ENCODE data around the gene ATP11B.
"Not testable (repeated sequence)": the region's sequence is repeated elsewhere in the genome, so short reads cannot be mapped to it uniquely, and the experiment has no call there.

The ATP11B gene

DNA sequence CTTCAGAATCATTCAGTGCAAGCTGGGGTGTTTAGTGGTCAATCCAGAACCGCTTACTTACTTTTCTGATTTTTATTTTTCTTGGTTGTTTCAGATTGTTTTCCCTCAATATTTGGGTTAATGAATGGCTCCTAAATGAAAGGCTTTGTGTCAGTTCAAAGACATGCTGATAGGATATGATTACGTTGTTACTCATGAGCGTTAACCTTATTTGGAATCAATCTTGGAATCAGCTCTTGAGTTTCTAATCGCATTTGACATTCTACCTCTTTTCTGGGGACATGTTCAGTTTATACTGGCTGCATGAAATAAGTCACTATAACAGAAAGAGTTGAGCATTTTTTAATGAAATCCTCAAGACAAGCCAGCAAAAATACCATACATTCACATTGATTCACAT lies 50.2 kb downstream of the ATP11B start:
- no peak for DNase-seq

DNA sequence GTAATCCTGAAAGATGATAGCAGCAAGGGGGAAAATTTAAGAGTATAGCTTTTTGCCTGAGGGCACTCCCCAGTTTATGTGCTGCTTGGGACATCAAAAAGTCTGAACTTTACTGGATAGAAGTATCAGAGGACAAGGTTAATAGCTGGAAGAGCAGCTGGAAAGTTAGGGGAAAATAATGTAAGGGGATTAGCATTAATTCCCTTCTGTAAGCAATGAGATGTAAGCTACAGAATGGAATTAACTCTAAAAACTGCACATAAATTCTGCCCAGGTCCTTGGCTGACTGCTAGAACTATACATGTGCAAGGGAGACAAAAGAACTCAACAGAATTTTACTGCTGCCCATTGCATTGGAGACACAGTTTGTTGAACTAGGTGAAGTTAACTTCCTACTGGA lies 55.6 kb downstream of the ATP11B start:
- DNase-seq: no peak

DNA sequence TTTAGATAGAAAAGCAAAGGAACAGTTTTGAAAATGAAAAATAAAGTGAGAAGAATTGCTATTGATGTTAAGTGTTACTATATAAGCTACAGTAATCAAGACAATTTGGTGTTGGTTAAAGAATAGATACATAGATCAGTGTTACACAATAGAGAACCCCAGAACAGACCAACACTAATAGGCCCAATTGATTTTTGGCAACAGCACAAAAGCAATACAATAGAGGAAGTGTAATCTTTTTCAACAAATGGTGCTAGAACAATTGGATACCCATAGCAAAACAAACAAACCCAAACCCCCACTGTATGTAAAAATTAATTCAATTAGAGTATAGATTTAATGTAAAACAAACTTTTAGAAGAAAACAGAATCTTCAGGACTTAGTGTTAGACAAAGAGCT lies 61.8 kb downstream of the ATP11B start:
- no peak for DNase-seq

DNA sequence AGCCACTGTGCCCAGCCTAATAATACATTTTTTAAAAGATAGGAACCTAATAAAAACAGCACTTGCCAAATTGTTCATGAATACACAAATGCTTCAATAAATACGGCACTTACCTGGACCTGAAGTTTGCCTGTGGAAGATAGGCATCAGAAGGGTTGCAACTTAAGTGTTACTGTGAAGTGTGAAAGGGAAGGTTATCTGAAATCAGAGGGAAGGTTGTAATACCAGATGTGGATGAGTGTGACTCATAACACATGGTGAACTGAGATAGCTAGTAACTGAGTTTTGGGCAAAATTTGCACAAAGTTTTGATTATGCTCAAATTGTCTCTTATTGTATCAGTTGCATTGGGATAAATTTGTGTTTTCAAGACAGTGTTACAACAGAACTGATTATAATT lies 68.0 kb downstream of the ATP11B start:
- DNase-seq: no peak

DNA sequence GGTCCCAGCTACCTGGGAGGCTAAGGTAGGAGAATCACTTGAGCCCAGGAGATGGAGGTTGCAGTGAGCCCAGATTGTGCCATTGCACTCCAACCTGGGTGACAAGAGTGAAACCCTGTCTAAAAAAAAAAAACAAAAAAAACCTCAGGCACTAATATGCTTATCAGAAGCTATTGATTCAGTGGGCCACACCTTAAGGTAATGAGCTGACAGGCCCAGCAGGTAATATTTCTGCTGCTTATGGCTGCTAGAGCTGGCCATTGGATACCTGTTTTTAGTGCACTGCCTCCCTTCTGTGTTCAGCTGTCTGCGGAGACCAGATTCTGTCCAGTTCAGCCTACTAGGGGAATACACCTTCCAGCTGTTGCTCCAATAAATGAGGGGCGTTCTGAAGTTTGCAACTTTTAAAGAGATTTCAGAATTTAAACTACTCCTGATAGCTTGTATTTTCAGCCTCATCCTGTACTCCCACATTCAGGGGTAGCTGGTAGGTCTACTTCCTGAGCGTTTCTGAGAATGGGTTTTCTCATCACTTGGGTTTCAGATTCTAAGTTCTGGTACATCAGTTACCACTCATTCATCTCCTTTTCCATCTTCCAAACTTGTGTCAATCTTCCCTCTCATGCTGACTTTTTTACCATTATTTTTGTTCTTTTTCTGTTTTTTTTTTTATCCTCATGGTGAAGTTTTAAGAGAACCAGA lies 69.0 kb downstream of the ATP11B start:
- no peak for DNase-seq

DNA sequence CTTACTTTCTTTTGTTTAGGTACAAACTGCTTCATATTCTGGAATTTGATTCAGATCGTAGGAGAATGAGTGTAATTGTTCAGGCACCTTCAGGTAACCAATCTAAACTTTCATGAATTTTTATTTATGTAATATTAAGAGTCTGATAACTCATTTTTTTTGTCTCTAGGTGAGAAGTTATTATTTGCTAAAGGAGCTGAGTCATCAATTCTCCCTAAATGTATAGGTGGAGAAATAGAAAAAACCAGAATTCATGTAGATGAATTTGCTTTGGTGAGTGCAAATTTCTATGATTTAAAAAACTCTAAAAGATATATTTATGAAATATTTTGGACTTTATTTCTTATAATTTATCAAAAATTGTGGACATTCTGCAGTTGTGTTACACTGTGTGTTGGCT lies 75.8 kb downstream of the ATP11B start:
- DNase-seq: no peak

DNA sequence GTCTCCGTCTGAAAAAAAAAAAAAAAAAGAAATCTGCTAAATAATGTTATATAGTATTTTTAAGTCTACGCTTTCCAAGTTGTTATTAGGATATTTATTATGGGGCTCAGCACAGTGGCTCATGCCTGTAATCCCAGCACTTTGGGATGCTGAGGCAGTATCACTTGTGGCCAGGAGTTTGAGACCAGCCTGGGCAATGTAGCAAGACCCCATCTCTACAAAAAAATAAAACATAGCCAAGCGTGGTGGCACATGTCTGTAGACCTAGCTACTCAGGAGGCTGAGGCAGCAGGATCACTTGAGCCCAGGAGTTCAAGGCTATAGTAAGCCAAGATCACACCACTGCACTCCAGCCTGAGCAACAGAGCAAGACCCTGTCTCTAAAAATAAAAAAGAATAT lies 77.6 kb downstream of the ATP11B start:
- DNase-seq: not testable (repeated sequence)

DNA sequence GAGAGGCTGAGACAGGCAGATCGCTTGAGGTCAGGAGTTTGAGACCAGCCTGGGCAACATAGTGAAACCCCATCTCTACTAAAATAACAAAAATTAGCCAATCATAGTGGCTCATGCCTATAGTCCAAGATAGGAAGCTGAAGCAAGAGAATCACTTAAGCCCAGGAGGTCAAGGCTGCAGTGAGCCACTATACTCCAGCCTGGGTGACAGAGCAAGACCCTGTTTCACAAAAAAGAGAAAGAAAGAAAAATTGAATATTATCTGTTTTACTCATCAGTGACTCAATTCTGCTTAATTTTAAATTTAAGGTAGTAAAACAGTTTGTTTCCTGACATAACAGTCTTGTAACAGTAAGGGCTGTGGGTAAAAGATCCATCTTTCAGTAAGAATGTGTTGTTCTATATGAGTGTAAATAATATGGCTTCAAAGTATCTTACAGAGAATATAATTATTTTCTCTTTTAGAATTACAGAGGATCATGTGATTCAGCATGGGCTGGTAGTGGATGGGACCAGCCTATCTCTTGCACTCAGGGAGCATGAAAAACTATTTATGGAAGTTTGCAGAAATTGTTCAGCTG lies 85.8 kb downstream of the ATP11B start:
- no peak for DNase-seq

DNA sequence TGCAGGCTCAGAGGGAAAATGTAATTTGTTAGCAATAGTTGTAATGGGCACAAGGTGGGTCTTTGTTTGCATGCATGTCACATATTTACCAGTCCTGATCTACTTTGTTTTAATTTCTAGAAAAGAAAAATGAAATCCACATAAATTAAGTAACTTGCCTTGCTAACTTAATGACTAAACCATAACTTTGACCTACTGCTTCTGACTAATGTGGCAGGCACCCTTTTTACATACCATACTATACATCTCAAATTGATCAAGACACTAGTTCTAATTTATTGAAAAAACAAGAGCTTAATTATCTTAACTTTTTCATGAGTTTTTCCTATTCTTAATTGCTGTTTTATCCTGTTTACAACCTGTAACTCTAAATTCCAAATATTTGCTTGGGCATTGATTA lies 93.2 kb downstream of the ATP11B start:
- DNase-seq: no peak

DNA sequence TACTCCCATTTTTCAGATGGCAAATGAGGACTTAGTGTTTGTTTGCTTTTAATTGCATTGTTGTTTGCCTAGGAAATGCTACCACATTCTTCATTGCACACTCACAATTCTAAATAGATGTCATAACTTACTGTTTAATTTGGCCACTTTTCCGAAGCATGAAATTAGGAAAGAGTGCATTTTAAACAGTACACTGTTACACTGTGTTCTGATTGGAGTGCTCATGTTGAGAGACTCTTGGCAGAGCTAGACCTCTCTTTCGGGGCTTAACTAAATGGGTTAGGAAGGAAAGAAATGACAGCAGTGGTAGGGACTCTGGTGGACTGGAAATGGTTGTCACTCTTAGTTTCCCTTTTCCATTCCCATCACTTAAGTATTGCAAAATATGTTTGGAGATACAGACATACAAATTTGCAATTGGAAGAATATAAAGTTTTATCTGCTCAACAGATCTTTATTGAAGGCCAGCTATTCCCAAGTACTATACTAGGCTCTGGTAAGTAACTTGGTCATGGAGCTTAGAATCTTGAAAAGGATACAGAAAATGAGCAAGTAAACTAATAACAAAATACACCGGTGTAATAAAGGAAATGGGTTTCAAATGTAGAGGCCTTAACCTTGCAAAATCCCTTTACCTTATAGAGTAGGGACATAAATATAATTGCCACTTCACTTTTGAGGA lies 96.8 kb downstream of the ATP11B start:
- DNase-seq: no peak

DNA sequence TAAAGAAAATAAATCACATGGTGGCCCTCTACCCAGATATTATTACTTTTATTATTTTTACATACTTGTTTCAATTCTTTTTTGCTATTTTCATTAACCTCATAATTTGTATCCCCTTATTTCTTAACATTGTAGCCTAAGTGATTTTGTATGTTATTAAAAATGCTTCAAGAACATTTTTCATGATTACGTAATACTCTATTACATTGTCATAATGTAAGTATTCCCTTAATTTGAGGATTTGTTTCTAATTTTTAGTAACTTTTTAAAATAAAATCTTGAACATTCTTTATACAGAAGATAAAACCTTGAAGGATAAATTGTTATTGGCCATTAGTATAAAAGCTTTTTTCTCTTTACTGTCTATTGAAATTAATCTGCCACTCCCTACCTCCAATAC lies 98.1 kb downstream of the ATP11B start:
- no peak for DNase-seq

DNA sequence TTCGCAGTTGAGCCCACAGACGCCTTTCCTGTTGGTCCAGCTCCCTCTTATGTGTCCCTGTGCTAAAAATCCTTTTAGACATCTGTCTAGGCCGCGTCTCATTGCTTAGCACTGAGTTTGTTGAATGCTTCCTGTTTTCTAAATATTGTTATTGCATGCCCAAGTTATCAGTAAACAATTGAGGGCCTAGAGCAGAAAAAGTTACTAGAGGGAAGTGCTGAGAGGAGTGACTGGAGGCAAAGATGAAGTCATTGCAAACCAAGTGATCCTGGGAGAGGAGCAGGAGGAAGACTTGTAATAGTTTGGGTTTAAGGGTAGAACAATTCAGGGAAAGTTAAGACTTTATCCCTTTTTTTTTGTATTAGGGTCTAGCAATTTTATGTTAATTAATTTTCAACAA lies 98.9 kb downstream of the ATP11B start:
- no peak for DNase-seq

DNA sequence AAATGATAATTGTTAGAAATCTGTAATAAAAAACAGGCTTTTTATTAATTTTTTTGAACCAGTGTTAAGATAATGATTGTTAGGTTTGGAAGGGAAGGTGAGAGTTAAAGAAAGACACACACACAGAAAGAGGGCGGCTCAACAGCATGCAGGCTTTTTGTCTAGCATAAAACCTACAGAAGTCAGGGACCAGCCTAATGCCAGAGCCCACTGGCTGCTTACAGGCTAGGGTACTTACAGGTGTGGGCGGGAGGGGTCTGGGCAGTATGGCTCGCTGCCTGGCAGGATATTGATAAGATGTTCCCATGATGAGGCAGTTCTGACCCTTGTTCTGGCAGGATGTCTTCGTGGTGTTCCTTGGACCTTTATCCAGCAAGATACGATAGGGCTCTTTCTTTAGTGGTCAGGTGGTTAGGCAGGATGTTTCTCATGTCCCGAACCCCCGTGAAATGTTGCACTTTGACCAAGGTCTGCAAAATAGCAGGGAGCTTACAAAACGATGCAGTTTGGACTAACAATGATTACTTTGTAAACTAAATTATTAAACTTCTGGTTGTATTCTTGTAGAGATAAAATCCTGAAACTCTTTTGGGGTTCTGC lies 102.3 kb downstream of the ATP11B start:
- no peak for DNase-seq

DNA sequence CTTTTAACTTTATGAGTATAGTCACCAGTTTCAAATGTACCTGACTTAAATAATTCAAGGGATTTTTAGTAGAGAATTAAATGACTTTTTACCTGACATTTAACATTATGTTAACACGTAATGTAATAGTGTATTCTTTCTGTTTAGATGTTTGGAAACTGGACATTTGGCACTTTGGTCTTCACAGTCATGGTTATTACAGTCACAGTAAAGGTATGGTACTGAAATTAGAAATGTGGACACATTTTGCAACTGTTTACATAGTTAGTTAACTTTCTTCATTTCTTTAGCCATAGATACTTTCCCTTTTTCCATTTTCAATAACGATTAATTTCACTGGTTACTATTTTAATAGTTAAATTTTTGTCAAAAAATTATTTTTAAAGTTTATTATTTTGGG lies 103.2 kb downstream of the ATP11B start:
- DNase-seq: no peak

DNA sequence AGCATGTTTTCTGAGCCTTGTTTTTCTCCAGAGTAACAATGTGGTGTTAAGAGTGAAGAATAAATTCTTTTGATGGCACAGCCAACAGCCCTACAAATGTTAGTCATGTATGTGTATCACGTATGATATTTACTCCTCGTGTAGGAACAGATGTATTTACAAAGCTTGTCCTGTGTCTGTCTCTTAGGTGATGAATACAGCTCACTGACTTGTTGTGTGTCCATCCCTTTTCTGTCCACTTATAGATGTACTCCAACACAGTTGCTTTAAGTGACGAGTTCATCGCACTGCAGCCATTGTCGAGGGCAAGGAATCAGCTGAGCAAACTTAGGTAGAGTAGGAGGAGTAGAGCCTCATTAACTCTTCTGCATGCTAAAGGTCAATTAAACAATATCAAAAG lies 108.9 kb downstream of the ATP11B start:
- DNase-seq: no peak

DNA sequence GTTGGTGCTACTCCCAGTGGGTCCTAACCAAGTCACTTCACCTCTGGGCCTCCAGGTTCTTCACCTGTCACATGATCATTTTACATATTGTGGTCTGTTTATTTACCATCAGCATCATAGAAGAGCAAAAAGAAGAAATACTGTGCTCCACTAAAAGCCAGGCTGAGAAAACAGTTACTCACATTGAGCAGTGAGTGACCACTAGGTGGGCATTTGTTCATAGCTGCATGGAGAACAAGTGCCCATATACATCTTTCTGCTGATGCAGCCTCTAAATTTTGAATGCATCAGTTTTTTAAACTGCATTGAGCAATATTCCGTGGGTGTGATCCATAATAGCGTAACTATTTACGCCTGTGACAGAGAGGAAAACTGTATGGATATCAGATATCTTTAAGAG lies 110.9 kb downstream of the ATP11B start:
- DNase-seq: no peak

DNA sequence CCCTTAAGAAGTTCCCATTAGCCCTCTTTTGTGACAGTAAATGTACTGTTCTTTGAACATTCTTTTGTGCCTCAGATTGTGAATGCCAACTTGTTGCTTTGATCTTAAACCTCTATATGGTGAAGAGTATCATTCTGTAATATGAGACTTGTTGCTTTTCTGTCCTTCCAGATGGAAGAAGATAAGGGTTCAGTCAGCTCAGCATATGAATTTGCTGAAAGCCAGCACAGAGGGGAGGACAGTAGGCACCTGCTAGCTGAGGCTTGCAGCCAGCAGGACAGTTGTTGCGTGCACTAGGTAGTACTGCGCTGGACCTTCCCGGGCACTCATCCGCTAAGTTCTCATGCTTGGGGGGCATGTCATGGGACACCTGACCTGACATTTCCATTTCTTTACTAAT lies 112.3 kb downstream of the ATP11B start:
- no peak for DNase-seq

DNA sequence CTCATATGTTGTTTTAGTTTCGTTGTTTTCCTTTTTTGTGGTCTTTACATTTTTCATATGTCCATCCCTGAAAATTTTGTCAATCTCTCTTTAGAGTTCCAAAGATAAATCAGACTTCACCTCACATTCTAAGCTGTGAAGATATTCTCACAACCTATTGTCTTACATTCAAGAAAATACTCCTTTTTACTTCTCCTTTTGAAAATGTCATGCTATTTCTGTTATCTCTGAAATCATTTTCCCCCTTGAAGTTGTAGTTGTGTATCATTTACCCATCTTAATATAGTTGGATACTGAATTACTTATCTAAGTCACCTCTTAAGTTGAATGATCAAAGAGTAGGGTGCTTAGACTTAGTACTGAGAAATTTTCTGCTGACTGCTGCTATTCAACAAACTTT lies 112.7 kb downstream of the ATP11B start:
- DNase-seq: no peak

DNA sequence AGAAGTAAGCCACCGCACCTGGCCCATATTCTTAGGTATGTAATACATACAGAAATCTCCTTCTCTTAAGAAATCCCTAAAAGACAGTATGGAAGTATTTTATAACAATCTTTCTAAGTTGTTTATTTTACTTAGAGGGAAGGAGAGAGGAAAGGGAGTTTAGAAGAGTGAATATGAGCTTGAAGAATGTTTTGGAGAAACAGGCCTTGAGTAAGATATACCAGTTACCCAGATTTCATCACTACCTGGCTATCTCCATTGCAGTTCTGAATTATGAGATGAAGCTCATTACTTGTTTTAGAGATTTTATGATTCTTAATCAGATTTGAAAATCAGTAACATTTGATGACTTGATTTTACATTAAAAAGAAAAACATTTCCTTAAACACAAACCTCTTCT lies 115.2 kb downstream of the ATP11B start:
- DNase-seq: no peak

DNA sequence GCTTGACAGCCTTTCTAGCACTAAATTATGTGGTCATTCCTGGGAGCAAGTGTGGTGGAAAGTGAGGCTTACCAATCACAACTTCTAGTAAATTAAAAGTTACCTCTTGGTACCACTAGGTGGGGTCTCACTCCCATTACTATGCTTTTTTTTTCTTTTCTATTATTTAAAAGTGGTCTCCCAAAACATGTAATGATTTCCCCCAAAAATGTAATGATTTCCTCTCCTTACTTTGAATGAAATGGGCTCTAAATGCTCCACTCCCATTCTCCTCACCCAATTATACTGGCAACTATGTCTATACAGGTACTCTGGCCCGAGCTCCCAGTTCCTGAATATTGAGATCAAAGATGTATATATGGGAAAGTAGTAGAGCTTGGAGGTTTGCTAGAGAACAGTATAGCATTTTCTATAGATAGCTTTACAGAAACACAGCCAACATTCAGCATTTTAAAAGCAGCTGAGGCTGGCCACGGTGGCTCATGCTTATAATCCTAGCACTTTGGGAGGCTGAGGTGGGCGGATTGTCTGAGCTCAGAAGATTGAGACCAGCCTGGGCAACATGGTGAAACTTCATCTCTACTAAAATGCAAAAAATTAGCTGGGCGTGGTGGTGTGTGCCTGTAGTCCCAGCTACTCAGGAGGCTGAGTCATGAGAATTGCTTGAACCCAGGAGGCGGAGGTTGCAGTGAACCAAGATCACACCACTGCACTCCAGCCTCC lies 116.2 kb downstream of the ATP11B start:
- DNase-seq: no peak

DNA sequence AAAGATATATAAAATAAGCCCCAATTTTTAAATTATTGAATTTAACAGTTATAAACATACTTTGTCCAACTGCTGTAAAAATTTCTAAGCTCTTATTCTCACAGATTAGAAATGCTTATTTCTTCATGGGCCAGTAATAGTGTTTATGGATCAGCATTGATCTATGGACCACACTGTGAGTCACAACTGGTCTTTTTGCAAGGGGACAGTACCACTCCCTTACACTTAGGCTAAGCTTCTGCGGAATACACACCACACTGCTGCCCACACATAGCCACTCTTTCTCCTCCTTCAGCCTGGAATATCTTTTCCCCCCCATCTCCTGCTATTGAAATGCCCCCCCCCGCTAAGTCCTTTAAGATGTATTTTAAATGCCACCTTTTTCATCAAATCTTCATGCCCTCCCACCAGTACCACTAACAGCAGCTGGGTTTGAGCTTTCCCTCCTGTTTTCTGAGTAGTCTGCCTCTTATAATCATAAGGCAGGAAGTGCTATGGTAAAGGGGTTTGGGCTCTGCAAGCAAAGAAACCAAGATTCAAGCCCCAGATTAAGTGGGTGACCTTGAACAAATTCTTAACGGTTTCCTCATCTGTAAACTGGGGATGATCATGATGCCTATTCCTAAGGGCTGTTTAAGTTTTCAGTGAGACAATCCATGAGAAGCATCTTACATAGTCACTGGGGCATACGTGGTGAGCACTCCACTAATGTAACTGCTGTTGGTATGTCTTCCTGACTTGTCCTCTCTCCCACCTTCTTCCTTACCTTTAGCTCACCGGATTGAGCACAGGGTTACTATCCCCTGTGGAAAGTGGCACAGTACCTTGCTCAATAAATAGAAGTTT lies 117.9 kb downstream of the ATP11B start:
- no peak for DNase-seq

DNA sequence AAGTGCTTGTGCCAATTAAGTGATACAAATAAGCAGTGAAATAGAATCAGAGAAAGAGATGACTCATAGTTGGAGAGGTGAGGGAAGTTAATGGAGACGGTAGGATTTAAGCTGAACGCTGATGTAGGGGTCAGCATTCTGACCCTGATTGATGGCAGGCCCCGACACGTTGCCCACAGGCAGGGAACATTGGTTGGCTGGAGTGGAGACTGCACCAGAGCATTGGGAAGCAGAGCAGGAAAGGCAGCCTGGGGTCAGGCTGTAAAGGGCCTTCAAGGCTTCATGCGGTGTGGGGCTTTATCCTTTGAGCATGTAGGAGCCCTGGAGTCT lies 118.4 kb downstream of the ATP11B start:
- no peak for DNase-seq

DNA sequence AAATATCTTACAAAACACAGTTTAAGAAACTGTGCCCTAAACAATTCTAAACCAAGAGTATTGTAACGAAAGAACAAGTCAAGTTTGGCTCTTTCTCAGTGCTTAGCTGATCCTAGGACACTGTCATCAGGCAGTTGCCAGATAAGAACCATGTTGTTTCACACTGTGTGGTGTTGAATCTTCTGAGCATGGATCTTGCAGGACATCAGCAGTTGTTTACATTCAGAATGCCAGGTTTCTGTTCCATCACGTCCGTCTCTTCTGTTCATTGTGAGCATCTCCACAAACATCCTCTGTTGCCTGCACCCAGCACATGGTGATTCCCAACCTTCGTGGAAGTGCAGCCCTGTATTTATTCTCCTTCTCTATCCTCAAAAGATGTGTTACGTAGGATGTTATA lies 119.2 kb downstream of the ATP11B start:
- DNase-seq: no peak
